ENCODE results near the gene MGRN1.

GRCh38 chr16:4648917-4649316, 24.3 kb downstream of the MGRN1 start:
- TF ChIP-seq GATA2 (IDR thresholded peaks at IDR 0.05; ENCODE audit: low read depth, low read length) (no peak), GATA3 (IDR thresholded peaks at IDR 0.05; ENCODE audit: low read depth, low read length) (no peak)
